ENCODE data around the gene MARCKS. TPM values are rescaled to one million over a fixed set of nuclear protein-coding genes. Genes with fewer than 3 reads are reported as not detected.

MARCKS gene
- total and polyA plus RNA-seq, 2 of the 13 experiments (the other 11 are each of a cell fraction or from before 2014, with no cell fraction given) = 30.5 to 39.5 TPM

- no peaks in the 10 kb centered on the region for H3K36me3 ChIP-seq (replicated peaks in 1 of 2; ENCODE audit: control insufficient read depth in 1 of 2, insufficient read depth in 2 of 2, low read length in 2 of 2)
- FAIRE-seq = peak; percentile 4
- H3K9me3 ChIP-seq (ENCODE audit: low read length) = no peaks in the 10 kb centered on the region
- H3K4me2 ChIP-seq (ENCODE audit: low read depth, low read length) = peak overlapping the region; percentile 73
- H2AFZ ChIP-seq (ENCODE audit: low read length) = peak overlapping the region; percentile 92
- WGBS (ENCODE audit: low lambda C conversion rate) = 0% methylated on average over 7 of the region's 9 CpGs
- intact Hi-C loops (cut with micrococcal nuclease; ENCODE audit: unreplicated experiment) = no loop called here
- H3K4me1 ChIP-seq (ENCODE audit: insufficient read depth, low read length) = peaks cover 24% of the 10 kb centered on the region
- H3K79me2 ChIP-seq (ENCODE audit: insufficient read depth, low read length) = no peaks in the 10 kb centered on the region
- ChIA-PET CTCF (ENCODE audit: low intra/inter-chr PET ratio, low total read pairs) (no interaction called here), POLR2A (no interaction called here)
- H3K27me3 ChIP-seq (ENCODE audit: control insufficient read depth in 1 of 2, insufficient read depth in 2 of 2, low read length in 2 of 2) = peaks cover 0 to 9% of the 10 kb centered on the region in 2 experiments; a peak in 3 of 5 replicates
- BruUV-seq (replicated peaks) = no TSS peak
- ATAC-seq = peak; percentile 87
- no peak overlapping the region for H3K9ac ChIP-seq (ENCODE audit: insufficient read depth, low read depth, low read length)
- in situ Hi-C loops (cut with HindIII; ENCODE audit: extremely low pct_ligation_motif_present, low pct_unique_long_range_greater_than_20kb) = loop anchor here (10.0 to 25.0 kb wide), 2 partner anchors 1019 to 1566 kb away; partner anchors contain the start of gene RFPL4B
- no peak overlapping the region for H3K27ac ChIP-seq (ENCODE audit: extremely low read length, insufficient read depth, low read length)
- no peaks in the 10 kb centered on the region for H4K20me1 ChIP-seq (ENCODE audit: insufficient read depth, low read length)
- H3K4me3 ChIP-seq (replicated peaks in 1 of 3; ENCODE audit: insufficient read depth in 1 of 3, low read depth in 2 of 3, low read length in 3 of 3) = peak overlapping the region in 2 of 3 experiments; percentile 13 to 51; a peak in 1 of 6 replicates
- peak; percentile 45 for DNase-seq (ENCODE audit: low spot score)
- TF ChIP-seq RORA (CRISPR knock-in tag; IDR thresholded peaks at IDR 0.05) (no peak), CAMTA2 (CRISPR knock-in tag; IDR thresholded peaks at IDR 0.05; ENCODE audit: borderline replicate concordance) (no peak), TARDBP (CRISPR knock-in tag; IDR thresholded peaks at IDR 0.05) (peak; percentile 20; the same call in 1 of the 2 replicates), RARG (CRISPR knock-in tag; IDR thresholded peaks at IDR 0.05; ENCODE audit: low read depth) (no peak), MEF2D (CRISPR knock-in tag; IDR thresholded peaks at IDR 0.05) (no peak), TAF15 (IDR thresholded peaks at IDR 0.05; ENCODE audit: low read depth, low read length, poor library complexity, severe bottlenecking) (no peak), SOX5 (CRISPR knock-in tag; IDR thresholded peaks at IDR 0.05; ENCODE audit: borderline replicate concordance) (peak; percentile 49; the same call in 1 of the 2 replicates), ZXDC (CRISPR knock-in tag; IDR thresholded peaks at IDR 0.05) (no peak), RARA (CRISPR knock-in tag; IDR thresholded peaks at IDR 0.05) (peak; percentile 32), ZNF326 (CRISPR knock-in tag; IDR thresholded peaks at IDR 0.05; ENCODE audit: borderline replicate concordance) (no peak), ETV5 (CRISPR knock-in tag; IDR thresholded peaks at IDR 0.05; ENCODE audit: borderline replicate concordance) (peak; percentile 31; the same call in 1 of the 2 replicates), SALL1 (CRISPR knock-in tag; IDR thresholded peaks at IDR 0.05) (peak; percentile 43; the same call in 1 of the 2 replicates), SMC3 (IDR thresholded peaks at IDR 0.05; ENCODE audit: low read length) (no peak), ZMYM4 (CRISPR knock-in tag; IDR thresholded peaks at IDR 0.05) (0 out of 2 replicates have a peak, but pooled peaks have one; percentile 24), ZNF274 (CRISPR knock-in tag; IDR thresholded peaks at IDR 0.05) (no peak), TOE1 (CRISPR knock-in tag; IDR thresholded peaks at IDR 0.05) (no peak), FOXA3 (CRISPR knock-in tag; IDR thresholded peaks at IDR 0.05) (0 out of 2 replicates have a peak, but pooled peaks have one; percentile 17), NFE2L1 (CRISPR knock-in tag; IDR thresholded peaks at IDR 0.05; ENCODE audit: borderline replicate concordance) (no peak)
- TF ChIP-seq, protein P1, sequence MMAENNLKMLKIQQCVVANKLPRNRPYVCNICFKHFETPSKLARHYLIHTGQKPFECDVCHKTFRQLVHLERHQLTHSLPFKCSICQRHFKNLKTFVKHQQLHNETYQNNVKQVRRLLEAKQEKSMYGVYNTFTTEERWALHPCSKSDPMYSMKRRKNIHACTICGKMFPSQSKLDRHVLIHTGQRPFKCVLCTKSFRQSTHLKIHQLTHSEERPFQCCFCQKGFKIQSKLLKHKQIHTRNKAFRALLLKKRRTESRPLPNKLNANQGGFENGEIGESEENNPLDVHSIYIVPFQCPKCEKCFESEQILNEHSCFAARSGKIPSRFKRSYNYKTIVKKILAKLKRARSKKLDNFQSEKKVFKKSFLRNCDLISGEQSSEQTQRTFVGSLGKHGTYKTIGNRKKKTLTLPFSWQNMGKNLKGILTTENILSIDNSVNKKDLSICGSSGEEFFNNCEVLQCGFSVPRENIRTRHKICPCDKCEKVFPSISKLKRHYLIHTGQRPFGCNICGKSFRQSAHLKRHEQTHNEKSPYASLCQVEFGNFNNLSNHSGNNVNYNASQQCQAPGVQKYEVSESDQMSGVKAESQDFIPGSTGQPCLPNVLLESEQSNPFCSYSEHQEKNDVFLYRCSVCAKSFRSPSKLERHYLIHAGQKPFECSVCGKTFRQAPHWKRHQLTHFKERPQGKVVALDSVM (CRISPR knock-in tag; IDR thresholded peaks at IDR 0.05) = no peak
- TF ChIP-seq, protein P2, sequence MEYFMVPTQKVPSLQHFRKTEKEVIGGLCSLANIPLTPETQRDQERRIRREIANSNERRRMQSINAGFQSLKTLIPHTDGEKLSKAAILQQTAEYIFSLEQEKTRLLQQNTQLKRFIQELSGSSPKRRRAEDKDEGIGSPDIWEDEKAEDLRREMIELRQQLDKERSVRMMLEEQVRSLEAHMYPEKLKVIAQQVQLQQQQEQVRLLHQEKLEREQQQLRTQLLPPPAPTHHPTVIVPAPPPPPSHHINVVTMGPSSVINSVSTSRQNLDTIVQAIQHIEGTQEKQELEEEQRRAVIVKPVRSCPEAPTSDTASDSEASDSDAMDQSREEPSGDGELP (IDR thresholded peaks at IDR 0.05; ENCODE audit: borderline replicate concordance, low read depth) = peak; percentile 90
Measured at GRCh38 chr6:113903666-113904330, 46.7 kb downstream of the MARCKS start.
